GM21360 (cell line): ENCODE results near the gene PRR15.
"Not testable (repeated sequence)": the region's sequence is repeated elsewhere in the genome, so short reads cannot be mapped to it uniquely, and the experiment has no call there.

Source experiments
- ATAC-seq: cut with Tn5 transposase; IDR thresholded peaks from one replicate; pipeline ENCODE4 v1.9.1; 2021; ENCODE audit warnings: mild to moderate bottlenecking, moderate library complexity; ENCODE audit not compliant: unreplicated experiment

The PRR15 gene, protein sequence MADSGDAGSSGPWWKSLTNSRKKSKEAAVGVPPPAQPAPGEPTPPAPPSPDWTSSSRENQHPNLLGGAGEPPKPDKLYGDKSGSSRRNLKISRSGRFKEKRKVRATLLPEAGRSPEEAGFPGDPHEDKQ

GRCh38 chr7:29563590-29564495 is at the start of gene PRR15:
TSS of gene PRR15 (plus strand) at chr7:29563835. CDS start at chr7:29566330, 2,495 bp downstream.
- ATAC-seq: no peak

GRCh38 chr7:29516491-29516890 is 47.1 kb upstream of the PRR15 start:
- no peak for ATAC-seq

DNA sequence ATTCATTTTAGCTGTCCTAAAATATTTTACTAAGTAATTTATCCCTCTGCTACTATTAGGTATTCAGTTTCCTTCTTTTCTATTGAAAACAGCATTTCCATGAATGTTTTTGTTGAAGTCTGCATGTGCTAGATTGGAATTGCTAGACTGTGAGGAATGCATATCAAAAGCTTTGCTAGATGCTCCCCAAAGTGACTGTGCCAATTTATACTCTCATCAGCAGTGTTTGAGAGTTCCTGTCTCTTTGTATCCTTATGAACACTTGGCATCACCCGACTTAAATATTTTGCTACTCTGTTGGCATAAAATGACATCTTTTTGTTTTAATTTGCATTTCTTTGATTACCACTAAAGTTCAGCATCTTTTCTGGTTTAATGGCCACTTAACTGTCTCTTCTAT is 45.0 kb upstream of the PRR15 start:
- ATAC-seq: no peak

DNA sequence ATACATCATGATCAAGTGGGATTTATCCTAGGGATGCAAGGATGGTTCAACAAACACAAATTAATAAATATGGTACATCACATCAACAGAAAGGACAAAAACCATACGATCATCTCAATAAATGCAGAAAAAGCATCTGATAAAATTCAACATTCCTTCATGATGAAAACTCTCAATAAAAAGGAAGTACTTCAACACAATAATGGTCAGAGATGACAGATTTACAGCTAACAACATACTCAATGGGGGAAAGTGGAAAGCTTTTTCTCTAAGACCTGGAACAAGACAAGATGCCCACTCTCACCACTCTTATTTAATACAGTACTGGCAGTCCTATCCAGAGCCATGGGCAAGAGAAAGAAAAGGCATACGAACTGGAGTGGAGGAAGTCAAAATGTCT is 39.9 kb upstream of the PRR15 start:
- ATAC-seq: no peak

DNA sequence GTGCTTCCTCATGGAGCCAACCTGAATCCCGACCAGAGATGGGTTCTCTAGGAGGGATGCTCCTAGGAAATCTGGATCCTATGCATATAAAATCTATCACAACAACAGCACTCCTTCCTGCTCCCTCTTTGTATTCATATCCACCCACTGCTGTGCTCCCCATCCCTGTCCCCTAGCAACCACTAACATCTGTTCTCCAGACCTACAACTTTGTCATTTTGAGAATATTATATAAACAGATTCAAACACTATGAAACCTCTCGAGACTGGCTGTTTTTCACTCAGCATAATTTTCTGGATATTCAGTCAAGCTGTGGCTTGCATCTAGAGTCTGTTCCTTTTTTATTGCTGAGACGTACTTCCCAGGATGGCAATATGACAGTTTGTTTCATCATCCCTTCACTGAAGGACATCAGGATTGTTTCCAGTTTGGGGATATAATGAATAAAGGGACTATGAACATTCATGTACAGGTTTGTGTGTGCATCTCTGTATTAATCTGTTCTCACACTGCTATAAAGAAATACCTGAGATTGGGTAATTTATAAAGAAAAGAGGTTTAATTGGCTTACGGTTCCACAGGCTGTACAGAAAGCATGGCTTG is 36.0 kb upstream of the PRR15 start:
- ATAC-seq: no peak

GRCh38 chr7:29528526-29528925 is 35.1 kb upstream of the PRR15 start:
- ATAC-seq: not testable (repeated sequence)

DNA sequence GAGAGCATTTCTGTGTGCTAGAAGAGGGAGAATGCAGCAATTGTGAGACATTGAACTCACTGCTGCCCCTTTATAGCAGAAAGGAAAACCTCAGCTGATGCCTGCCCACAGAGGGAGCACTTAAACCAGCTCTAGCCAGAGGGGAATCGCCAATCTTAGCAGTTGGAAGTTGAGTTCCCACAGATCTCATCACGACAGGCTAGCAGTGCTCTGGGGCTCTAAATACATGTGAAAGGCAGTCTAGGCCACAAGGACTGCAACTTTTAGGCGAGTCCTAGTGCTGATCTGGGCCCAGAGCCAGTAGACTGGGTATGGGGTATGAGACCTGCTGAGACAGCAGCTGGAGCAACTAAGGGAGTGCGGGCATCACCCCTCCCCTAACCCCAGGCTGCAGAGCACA is 25.2 kb upstream of the PRR15 start:
- no peak for ATAC-seq

DNA sequence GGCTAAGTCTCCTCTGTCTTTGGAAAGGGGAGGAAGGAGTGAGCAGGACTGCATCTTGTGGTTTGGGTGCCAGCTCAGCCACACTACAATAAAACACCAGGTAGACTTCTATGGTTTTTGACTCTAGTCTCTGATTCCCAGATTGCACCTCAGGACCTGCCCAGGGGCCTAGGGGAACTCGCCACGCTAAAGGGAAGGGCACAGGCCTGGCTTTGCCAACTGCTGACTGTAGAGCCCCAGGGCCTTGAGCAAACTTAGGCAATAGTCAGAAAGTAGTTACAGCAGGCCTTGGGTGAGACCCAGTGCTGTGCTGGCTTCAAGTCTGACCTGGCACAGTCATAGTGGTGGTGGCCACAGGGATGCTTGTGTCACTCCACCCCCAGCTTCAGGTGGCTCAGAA is 24.2 kb upstream of the PRR15 start:
- no peak for ATAC-seq

DNA sequence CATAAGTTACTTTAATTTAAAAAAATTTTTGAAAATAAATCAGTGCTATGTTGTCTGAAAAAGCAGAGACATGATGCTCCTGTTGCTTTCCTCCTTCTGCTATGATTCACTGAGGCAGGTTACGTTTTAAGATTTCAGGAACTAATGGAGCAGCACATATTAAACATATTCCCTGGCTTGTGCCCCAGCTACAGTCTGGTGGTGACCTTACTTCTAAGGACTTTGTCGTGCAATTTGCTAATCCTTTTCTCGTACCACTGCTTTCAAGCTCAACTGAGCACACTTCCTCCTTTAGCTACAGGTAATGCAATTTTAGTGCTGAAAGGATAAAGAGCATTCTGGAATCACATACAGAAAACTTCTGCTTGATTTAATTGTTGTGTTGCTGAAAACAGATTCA is 16.2 kb upstream of the PRR15 start:
- no peak for ATAC-seq

- ATAC-seq: no peak
Observed at GRCh38 chr7:29548823-29549222, 14.8 kb upstream of the PRR15 start.

DNA sequence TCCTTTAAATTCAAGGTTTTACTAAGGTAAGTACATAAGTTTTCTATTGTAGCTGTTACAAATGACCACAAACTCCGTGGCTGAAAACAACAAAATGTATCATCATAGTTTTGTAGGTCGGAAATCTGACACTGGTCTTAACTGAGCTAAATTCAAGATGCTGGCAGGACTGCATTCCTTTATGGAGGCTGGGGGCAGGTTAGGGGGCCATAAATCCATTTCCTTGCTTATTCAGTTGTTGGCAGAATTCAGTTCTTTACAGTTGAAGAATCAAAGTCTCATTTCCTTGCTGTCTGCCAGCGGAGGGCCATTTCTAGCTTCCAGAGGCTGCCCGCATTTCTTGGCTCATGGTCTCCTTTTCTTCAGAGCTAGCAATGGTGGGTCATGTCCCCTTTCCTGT is 11.2 kb upstream of the PRR15 start:
- ATAC-seq: no peak

- no peak for ATAC-seq
Observed at GRCh38 chr7:29555061-29555460, 8.6 kb upstream of the PRR15 start.

DNA sequence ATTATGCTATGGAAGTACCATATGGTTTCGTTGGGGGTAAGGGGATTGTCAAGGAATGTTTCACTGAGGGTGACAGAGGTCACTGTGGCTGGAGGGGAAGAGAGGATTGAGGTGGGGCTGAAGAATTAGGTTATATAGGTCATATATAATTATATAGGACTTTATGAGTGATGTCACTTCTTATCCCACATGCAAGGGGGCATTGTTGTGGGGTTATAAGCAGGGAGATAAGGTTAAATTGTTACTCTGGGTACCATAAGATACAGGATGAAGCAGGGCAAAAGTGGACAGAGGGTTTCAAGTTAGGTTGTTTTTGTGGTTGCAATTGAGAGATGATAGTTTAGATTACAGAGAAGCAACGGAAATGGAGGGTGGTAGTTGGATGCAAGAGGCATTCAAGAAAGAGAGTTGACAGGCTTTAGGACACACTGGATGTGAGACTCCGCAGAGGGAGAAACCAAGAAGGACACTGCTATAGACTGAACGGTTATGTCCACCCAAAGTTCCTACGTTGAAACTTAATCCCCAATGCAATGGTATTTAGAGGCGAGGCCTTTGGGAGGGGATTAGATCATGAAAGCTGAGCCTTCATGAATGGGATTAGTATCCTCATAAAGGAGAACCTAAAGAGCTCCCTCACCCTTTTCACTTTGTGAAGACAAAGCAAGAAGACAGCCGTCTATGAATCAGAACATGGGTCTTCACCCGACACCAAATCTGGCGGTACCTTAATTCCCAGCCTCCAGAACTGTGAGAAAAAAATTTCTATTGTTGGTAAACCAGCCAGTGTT is 7.0 kb upstream of the PRR15 start:
- ATAC-seq: no peak

- no peak for ATAC-seq
Observed at GRCh38 chr7:29557954-29558353, 5.7 kb upstream of the PRR15 start.

- no peak for ATAC-seq
Observed at GRCh38 chr7:29561271-29561670, 2.4 kb upstream of the PRR15 start.

- no peak for ATAC-seq
Observed at GRCh38 chr7:29562307-29562706, 1.3 kb upstream of the PRR15 start.

GRCh38 chr7:29564496-29565223 is 1.0 kb downstream of the PRR15 start:
- ATAC-seq: no peak

DNA sequence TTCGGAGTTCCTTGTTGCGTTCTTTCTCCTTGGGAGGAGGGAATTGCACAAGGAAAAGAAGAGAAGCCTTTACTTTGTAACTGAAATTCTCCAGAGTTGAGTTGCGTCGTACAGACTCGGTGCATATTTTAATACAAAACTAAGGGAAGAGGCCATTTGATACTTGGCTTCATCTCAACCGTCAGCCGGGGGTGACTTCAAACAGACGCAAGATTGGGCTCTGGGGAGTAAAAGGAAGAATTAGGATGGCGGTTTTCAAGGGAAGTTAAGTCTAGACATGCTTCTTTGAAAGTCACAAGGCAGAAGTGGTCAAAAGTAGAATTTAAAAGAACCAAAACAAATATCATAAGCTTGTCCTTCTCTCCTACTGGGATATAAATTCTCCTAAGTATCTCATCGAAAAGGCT is 1.6 kb downstream of the PRR15 start:
- ATAC-seq: no peak

- no peak for ATAC-seq
Observed at GRCh38 chr7:29565634-29565981, 2.0 kb downstream of the PRR15 start.

GRCh38 chr7:29565982-29566746 is 2.5 kb downstream of the PRR15 start:
- no peak for ATAC-seq
